ENCODE measurements around the gene PRDX5. TPM values are rescaled to one million over a fixed set of nuclear protein-coding genes. Genes with fewer than 3 reads are reported as not detected.

Gene PRDX5
- total RNA-seq, 1 donor from 2014 or later = 357 TPM

DNA sequence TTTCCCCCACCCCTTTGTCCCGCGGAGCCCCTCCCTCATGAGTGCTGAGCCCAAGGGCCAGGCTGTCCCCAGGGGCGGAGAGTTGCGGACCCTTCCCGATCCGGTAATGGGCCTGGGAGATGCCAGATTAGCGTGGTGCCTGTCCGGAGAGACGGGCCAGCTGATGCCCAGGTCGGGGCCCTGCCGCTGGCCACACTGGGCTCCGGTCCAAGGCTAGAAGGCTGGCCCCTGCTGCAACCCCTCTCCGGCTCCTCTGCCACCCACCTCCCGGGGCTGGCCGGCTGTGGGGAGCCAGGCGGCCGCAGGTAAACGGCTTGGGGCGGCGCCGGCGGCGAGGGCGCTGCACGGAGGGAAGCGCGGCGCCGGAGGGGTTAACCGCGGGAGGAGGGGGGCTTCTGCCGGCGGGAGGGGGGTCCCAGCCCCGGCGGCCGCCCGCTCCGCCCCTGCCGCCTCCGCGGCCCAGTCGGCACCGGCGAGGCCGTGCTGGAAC lies 26.6 kb upstream of the PRDX5 start, which contains the start of gene KCNK4:
KCNK4 (plus strand) TSS at position 41 of the 490 bp plus-strand sequence. CDS start 1,717 bp downstream, outside the sequence.
- DNase-seq (ENCODE audit: low read depth) = no peak
- no peak within 1 kb of the TSS for H3K4me3 ChIP-seq (ENCODE audit: low read depth, low read length)
- TF ChIP-seq, protein P1, sequence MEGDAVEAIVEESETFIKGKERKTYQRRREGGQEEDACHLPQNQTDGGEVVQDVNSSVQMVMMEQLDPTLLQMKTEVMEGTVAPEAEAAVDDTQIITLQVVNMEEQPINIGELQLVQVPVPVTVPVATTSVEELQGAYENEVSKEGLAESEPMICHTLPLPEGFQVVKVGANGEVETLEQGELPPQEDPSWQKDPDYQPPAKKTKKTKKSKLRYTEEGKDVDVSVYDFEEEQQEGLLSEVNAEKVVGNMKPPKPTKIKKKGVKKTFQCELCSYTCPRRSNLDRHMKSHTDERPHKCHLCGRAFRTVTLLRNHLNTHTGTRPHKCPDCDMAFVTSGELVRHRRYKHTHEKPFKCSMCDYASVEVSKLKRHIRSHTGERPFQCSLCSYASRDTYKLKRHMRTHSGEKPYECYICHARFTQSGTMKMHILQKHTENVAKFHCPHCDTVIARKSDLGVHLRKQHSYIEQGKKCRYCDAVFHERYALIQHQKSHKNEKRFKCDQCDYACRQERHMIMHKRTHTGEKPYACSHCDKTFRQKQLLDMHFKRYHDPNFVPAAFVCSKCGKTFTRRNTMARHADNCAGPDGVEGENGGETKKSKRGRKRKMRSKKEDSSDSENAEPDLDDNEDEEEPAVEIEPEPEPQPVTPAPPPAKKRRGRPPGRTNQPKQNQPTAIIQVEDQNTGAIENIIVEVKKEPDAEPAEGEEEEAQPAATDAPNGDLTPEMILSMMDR (conservative IDR thresholded peaks at IDR 0.05; ENCODE audit: low read depth, low read length) = no peak

- TF ChIP-seq, protein P1 (conservative IDR thresholded peaks at IDR 0.05; ENCODE audit: low read depth, low read length) = no peak
- H3K4me3 ChIP-seq (ENCODE audit: low read depth, low read length) = no peak overlapping the region
- no peak for DNase-seq (ENCODE audit: low read depth)
Measured at GRCh38 chr11:64291752-64292459, 26.0 kb upstream of the PRDX5 start.

DNA sequence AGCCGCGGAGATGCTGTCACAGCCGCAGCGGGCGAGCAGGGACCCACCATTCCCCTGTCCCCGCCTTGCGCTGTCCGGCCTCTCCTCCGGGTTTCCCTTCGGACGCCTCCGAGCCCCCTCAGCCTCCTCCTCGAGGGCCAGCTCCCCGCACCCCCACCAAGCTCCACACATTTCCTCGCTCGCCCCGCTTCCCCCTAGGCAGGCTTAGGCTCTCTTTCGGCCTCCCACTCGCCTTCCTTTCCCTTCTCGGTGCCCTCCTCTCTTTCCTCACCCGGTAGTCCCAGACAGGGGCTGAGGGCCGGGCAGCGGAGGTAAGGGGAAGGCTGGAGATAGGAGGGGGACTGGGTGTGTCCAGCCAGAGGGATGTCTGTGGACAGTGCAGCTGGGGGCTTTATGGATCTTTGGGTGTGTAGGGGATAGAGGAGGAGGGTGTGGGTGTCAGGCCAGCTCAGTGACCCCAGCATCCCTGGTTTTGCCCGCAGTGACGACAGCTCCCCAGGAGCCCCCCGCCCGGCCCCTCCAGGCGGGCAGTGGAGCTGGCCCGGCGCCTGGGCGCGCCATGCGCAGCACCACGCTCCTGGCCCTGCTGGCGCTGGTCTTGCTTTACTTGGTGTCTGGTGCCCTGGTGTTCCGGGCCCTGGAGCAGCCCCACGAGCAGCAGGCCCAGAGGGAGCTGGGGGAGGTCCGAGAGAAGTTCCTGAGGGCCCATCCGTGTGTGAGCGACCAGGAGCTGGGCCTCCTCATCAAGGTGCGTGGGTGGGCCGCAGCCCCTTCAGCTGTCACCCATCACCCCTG lies 25.3 kb upstream of the PRDX5 start:
- DNase-seq (ENCODE audit: low read depth) = no peak
- TF ChIP-seq, protein P1 (conservative IDR thresholded peaks at IDR 0.05; ENCODE audit: low read depth, low read length) = no peak
- H3K4me3 ChIP-seq (ENCODE audit: low read depth, low read length) = no peak overlapping the region

GRCh38 chr11:64294774-64295173 lies 23.1 kb upstream of the PRDX5 start:
- TF ChIP-seq, protein P1 (conservative IDR thresholded peaks at IDR 0.05; ENCODE audit: low read depth, low read length) = no peak
- no peak for DNase-seq (ENCODE audit: low read depth)
- no peak overlapping the region for H3K4me3 ChIP-seq (ENCODE audit: low read depth, low read length)

- DNase-seq (ENCODE audit: low read depth) = no peak
- TF ChIP-seq, protein P1 (conservative IDR thresholded peaks at IDR 0.05; ENCODE audit: low read depth, low read length) = no peak
- no peak overlapping the region for H3K4me3 ChIP-seq (ENCODE audit: low read depth, low read length)
Measured at GRCh38 chr11:64295760-64296159, 22.2 kb upstream of the PRDX5 start.

DNA sequence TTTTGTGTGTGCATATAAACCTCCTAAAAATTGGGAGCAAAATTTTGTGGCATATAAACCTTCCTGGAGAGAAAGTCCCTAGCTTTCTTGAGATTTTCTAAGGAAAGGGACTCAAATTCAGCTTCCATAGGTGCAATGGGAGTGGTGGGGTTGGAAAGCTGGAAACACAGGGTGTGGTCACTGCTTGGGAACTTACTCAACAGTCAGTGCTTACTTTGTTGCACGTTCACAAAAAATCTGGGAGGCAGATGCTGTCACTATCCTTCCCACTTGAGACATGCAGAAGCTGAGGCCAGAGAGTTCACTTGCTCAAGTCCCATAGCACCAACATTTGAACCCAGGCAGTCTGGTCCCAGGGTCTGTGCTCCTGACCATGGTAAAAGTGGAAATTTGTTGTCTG lies 21.7 kb upstream of the PRDX5 start:
- no peak for DNase-seq (ENCODE audit: low read depth)
- no peak overlapping the region for H3K4me3 ChIP-seq (ENCODE audit: low read depth, low read length)
- TF ChIP-seq, protein P1 (conservative IDR thresholded peaks at IDR 0.05; ENCODE audit: low read depth, low read length) = no peak

Data from epithelial cell of proximal tubule (primary cell).